B cell (primary cell): ENCODE results near the gene NPAS3. TPM values are rescaled to one million over a fixed set of nuclear protein-coding genes. Genes with fewer than 3 reads are reported as not detected.

Experiments used
- ATAC-seq: fragments of 200-7000 bp; cut with Tn5 transposase; one replicate; pipeline ENCODE4 v1.10.0; 2021; ENCODE audit warnings: low read depth, mild to moderate bottlenecking, moderate number of reproducible peaks, moderate library complexity
- CTCF ChIA-PET: fragments of 350-600 bp; sonication (Branson Sonifier 250); formaldehyde crosslinking; loops from one replicate; lab custom pipeline; 2021; ENCODE audit warnings: antibody characterized with exemption, inconsistent platforms; lab: Charles Lee
- POLR2A ChIA-PET: fragments of 350-600 bp; sonication (Branson Sonifier 250); formaldehyde crosslinking; loops from one replicate; lab custom pipeline; 2021; ENCODE audit warnings: antibody characterized with exemption; lab: Charles Lee
- DNase-seq: peaks from one replicate; pipeline ENCODE4 v3.0.0; 2013
- H2AFZ ChIP-seq: 2 replicates; pipeline ENCODE4 v1.6.1; 2012; ENCODE audit warnings: mild to moderate bottlenecking, low read depth, low read length; ENCODE audit not compliant: insufficient read depth, poor library complexity, severe bottlenecking
- H3K27ac ChIP-seq, 2 donors: 1 replicate in 1 of 2; 2 replicates in 1 of 2; pipeline ENCODE4 v1.5.1; 2012 to 2013; ENCODE audit warnings: low read length in 2 of 2, mild to moderate bottlenecking in 2 of 2, moderate library complexity in 1 of 2
- H3K27me3 ChIP-seq, 4 experiments: fragments of 200-600 bp in 1 of 4; sonication (generic) in 1 of 4; replicated peaks in 1 of 4; 1 replicate in 2 of 4; 2 replicates in 2 of 4; pipeline versions ENCODE4 v1.6.1 to v1.7.0; 2013 to 2016; ENCODE audit warnings: low read length in 3 of 4, mild to moderate bottlenecking in 2 of 4, mixed read lengths in 1 of 4, moderate library complexity in 1 of 4; ENCODE audit not compliant: insufficient read depth in 4 of 4, control insufficient read depth in 3 of 4; ENCODE audit errors: control extremely low read depth in 1 of 4
- H3K36me3 ChIP-seq, 2 experiments: replicated peaks in 1 of 2; 1 replicate in 1 of 2; 2 replicates in 1 of 2; pipeline versions ENCODE4 v1.6.1 to v1.7.1; 2013; ENCODE audit warnings: low read length in 1 of 2; ENCODE audit not compliant: insufficient read depth in 2 of 2, control insufficient read depth in 1 of 2; ENCODE audit errors: control extremely low read depth in 1 of 2, extremely low read depth in 1 of 2
- H3K4me1 ChIP-seq, 2 donors: fragments of 200-600 bp in 1 of 2; sonication (generic) in 1 of 2; 1 replicate in 1 of 2; 2 replicates in 1 of 2; pipeline versions ENCODE4 v1.5.1 to v1.6.1; 2013 to 2017; ENCODE audit warnings: low read length in 2 of 2; ENCODE audit not compliant: control insufficient read depth in 2 of 2, insufficient read depth in 2 of 2
- H3K4me2 ChIP-seq: replicated peaks from 2 replicates; pipeline ENCODE3; 2012; ENCODE audit warnings: mild to moderate bottlenecking, low read depth, low read length; ENCODE audit not compliant: poor library complexity, severe bottlenecking
- H3K4me3 ChIP-seq, 5 experiments: fragments of 200-600 bp in 1 of 5; sonication (generic) in 1 of 5; 1 replicate in 3 of 5; 2 replicates in 2 of 5; pipeline versions ENCODE4 v1.5.1 to v1.7.0; 2011 to 2016; ENCODE audit warnings: low read length in 4 of 5, mild to moderate bottlenecking in 4 of 5, low read depth in 2 of 5, control low read depth in 1 of 5, moderate library complexity in 1 of 5; ENCODE audit not compliant: insufficient read depth in 1 of 5; ENCODE audit errors: control extremely low read depth in 1 of 5, extremely low read depth in 1 of 5
- H3K79me2 ChIP-seq: fragments of 200-600 bp; sonication (generic); one replicate; pipeline ENCODE4 v1.6.0; 2016; ENCODE audit warnings: low read length; ENCODE audit not compliant: control insufficient read depth, insufficient read depth
- H3K9ac ChIP-seq: fragments of 200-600 bp; sonication (generic); 2 replicates; pipeline ENCODE4 v1.6.1; 2017; ENCODE audit warnings: mild to moderate bottlenecking, low read length, moderate library complexity
- H3K9me3 ChIP-seq, 3 donors: one replicate each; pipeline versions ENCODE4 v1.6.1 to v1.7.1; 2013; ENCODE audit warnings: low read length in 2 of 3; ENCODE audit not compliant: control insufficient read depth in 2 of 3, insufficient read depth in 1 of 3; ENCODE audit errors: control extremely low read depth in 1 of 3
- H4K20me1 ChIP-seq: 2 replicates; pipeline ENCODE4 v1.6.0; 2012; ENCODE audit warnings: mild to moderate bottlenecking, low read length; ENCODE audit not compliant: insufficient read depth, control insufficient read depth, poor library complexity, severe bottlenecking
- H3K27ac Mint-ChIP-seq: one replicate; pipeline ENCODE4 v1.8.0; 2021; ENCODE audit warnings: mixed read lengths
- H3K27me3 Mint-ChIP-seq: one replicate; pipeline ENCODE4 v1.8.0; 2021; ENCODE audit warnings: mixed read lengths
- H3K4me1 Mint-ChIP-seq: one replicate; pipeline ENCODE4 v1.8.0; 2021; ENCODE audit warnings: mixed read lengths
- H3K4me3 Mint-ChIP-seq: one replicate; pipeline ENCODE4 v1.8.0; 2021; ENCODE audit warnings: mixed read lengths
- H3K9me3 Mint-ChIP-seq: one replicate; pipeline ENCODE4 v1.8.0; 2022; ENCODE audit warnings: mixed read lengths; ENCODE audit not compliant: insufficient read depth
- EZH2 ChIP-seq: IDR thresholded peaks from 2 replicates; pipeline ENCODE4 v1.6.1; 2012; ENCODE audit warnings: borderline replicate concordance, low read depth, mild to moderate bottlenecking, moderate library complexity, low read length; ENCODE audit not compliant: insufficient read depth, poor library complexity, severe bottlenecking
- WGBS: methylation state at CpG from one replicate; pipeline ENCODE4 v1.1.5; 2013; ENCODE audit warnings: missing lambda C conversion rate; ENCODE audit not compliant: insufficient coverage; 5-methylcytosine and 5-hydroxymethylcytosine counted together
- intact Hi-C: fragments of 100-400 bp; cut with micrococcal nuclease; formaldehyde crosslinking; loops from one replicate; pipeline ENCODE4 v1.10.0; 2022
- polyA plus RNA-seq: library from polyadenylated mRNA; depleted of rRNA; stranded (reverse); fragments of >200 nt; gene quantifications from 2 replicates; pipeline ENCODE4 v1.2.3, GENCODE V29; 2012
- total RNA-seq, 2 donors: library from RNA; stranded (reverse); fragments of 120-200 nt in 1 of 2; gene quantifications; 1 replicate in 1 of 2; 2 replicates in 1 of 2; pipeline versions ENCODE4 v1.2.3 to v1.2.4, GENCODE V29; 2013 to 2022
- TF ChIP-seq, protein P1 (sequence below): fragments of 200-600 bp; IDR thresholded peaks from one replicate; pipeline ENCODE4 v1.8.0; 2022; ENCODE audit warnings: antibody characterized with exemption, mild to moderate bottlenecking

NPAS3 gene
- total and polyA plus RNA-seq, 2 donors (not counting 1 experiment from before 2014, with no cell fraction given), result not detected

DNA sequence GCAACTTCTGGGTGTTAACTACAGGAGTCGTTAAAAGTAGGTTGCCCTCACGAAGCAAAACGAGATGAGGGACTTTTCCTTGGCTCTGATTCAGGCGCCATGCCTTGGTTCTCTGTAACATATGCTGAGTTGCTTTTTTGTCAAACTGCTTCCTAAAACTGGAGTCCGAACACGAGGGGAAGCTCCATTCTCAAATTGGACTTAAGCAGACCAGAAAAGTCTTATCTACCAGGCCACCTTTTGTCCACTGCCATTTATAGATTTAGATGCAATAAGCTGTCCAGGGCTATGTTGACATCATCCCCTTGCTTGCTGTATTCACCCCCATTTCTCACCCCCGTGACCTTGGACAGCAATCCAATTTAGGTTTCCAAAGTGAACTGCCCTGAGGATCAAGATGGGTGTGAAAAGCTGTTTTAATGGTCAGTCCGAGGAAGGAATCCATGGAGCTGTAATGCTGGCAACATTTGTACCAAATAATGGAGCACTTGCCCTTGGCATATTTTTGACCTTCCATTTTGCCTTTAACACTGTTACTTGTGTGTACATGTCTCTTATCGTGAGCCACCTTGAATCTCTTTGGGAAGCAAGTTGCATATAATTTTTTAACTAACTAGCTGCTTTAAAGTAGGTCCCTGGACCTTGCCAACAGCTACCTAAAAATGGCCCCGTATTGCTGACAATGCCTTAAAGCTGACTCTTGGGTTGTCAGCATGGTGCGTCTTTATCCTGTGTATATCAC, 714.1 kb downstream of the NPAS3 start:
- Histone ChIP-seq H3K9ac (no peak overlapping the region), H3K4me2 (no peak overlapping the region), H4K20me1 (no peaks in the 10 kb centered on the region), H3K4me1 (no peaks in the 10 kb centered on the region), H3K9me3 (peaks cover 0 to under 1% (median 0%) of the 10 kb centered on the region in 3 donors), H3K4me3 (no peak overlapping the region), H3K36me3 (no peaks in the 10 kb centered on the region), H3K27ac (no peak overlapping the region), H3K27me3 (no peaks in the 10 kb centered on the region), H3K79me2 (no peaks in the 10 kb centered on the region), H2AFZ (no peak overlapping the region)
- DNase-seq (no peak), ATAC-seq (no peak)
- no peak for TF ChIP-seq EZH2
- TF ChIP-seq, protein P1, sequence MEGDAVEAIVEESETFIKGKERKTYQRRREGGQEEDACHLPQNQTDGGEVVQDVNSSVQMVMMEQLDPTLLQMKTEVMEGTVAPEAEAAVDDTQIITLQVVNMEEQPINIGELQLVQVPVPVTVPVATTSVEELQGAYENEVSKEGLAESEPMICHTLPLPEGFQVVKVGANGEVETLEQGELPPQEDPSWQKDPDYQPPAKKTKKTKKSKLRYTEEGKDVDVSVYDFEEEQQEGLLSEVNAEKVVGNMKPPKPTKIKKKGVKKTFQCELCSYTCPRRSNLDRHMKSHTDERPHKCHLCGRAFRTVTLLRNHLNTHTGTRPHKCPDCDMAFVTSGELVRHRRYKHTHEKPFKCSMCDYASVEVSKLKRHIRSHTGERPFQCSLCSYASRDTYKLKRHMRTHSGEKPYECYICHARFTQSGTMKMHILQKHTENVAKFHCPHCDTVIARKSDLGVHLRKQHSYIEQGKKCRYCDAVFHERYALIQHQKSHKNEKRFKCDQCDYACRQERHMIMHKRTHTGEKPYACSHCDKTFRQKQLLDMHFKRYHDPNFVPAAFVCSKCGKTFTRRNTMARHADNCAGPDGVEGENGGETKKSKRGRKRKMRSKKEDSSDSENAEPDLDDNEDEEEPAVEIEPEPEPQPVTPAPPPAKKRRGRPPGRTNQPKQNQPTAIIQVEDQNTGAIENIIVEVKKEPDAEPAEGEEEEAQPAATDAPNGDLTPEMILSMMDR, result no peak
- ChIA-PET POLR2A (no interaction called here), CTCF (no interaction called here)
- no peak overlapping the region for H3K27ac Mint-ChIP-seq
- intact Hi-C loops, result no loop called here
- no peak overlapping the region for H3K4me3 Mint-ChIP-seq
- peaks cover 2% of the 10 kb centered on the region for H3K9me3 Mint-ChIP-seq
- no peaks in the 10 kb centered on the region for H3K4me1 Mint-ChIP-seq
- no peaks in the 10 kb centered on the region for H3K27me3 Mint-ChIP-seq
- WGBS, result 80% methylated on average over 7 of the region's 11 CpGs

DNA sequence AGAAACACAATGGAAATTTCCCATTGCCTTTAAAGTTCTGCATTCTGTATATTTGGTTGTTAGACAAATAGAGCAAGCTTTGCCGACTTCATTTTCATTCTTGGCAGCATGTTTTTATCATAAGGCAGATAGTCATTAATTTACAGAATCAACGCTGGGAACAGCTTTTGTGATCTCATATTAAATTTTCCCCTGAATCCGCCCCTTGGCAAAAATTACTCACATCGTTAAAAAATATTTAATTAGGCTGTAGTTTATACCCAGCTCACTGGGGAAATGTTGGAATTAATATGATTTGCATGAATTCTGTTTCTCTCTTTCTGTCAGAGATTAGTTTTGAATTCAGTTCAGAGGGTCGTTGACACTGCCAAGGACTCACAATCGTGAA, 714.6 kb downstream of the NPAS3 start:
- ChIA-PET CTCF (no interaction called here), POLR2A (no interaction called here)

More for the DNA sequence above, 714.6 kb downstream of the NPAS3 start:
- TF ChIP-seq, protein P1, result no peak
- TF ChIP-seq EZH2, result no peak
- Histone ChIP-seq H3K4me3 (no peak overlapping the region), H3K79me2 (no peaks in the 10 kb centered on the region), H3K36me3 (no peaks in the 10 kb centered on the region), H3K9ac (no peak overlapping the region), H3K27ac (no peak overlapping the region), H3K4me2 (no peak overlapping the region), H3K4me1 (no peaks in the 10 kb centered on the region), H2AFZ (no peak overlapping the region), H3K27me3 (no peaks in the 10 kb centered on the region), H4K20me1 (no peaks in the 10 kb centered on the region), H3K9me3 (peaks cover 0 to 3% (median 0%) of the 10 kb centered on the region in 3 donors)
- intact Hi-C loops, result no loop called here
- DNase-seq (no peak), ATAC-seq (no peak)
- Mint-ChIP-seq H3K9me3 (peaks cover 2% of the 10 kb centered on the region), H3K4me1 (no peaks in the 10 kb centered on the region), H3K4me3 (no peak overlapping the region), H3K27ac (no peak overlapping the region), H3K27me3 (no peaks in the 10 kb centered on the region)
- no CpG with 5 or more reads among the region's 6 CpGs for WGBS
